Measurements from ENCODE around the gene PI4KB.
A peak's percentile ranks its signal among the peaks of the same experiment; 100 is the strongest.

Gene PI4KB

GRCh38 chr1:151287767-151288500, 39.3 kb downstream of the PI4KB start:
- TF ChIP-seq CTCF (IDR thresholded peaks at IDR 0.05; ENCODE audit: unreplicated experiment in 3 of 3), result no peak
- Mint-ChIP-seq H3K27ac (no peak overlapping the region), H3K4me1 (peaks cover 22% of the 10 kb centered on the region), H3K9me3 (no peaks in the 10 kb centered on the region), H3K36me3 (ENCODE audit: low read depth) (peaks cover 40% of the 10 kb centered on the region), H3K27me3 (ENCODE audit: low read depth) (no peaks in the 10 kb centered on the region), H3K4me3 (no peak overlapping the region)

DNA sequence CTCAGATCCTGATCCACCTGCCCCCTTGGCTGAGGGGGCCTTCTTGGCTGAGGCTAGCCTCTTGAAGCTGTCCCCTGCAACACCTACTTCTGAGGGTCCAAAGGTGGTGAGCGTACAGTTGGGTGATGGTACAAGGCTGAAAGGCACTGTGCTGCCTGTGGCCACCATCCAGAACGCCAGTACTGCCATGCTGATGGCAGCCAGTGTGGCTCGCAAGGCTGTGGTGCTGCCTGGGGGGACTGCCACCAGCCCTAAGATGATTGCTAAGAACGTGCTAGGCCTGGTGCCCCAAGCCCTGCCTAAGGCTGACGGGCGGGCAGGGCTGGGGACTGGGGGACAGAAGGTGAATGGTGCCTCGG, 39.9 kb downstream of the PI4KB start:
- Mint-ChIP-seq H3K4me3 (no peak overlapping the region), H3K27ac (no peak overlapping the region), H3K4me1 (peaks cover 17% of the 10 kb centered on the region), H3K27me3 (ENCODE audit: low read depth) (no peaks in the 10 kb centered on the region), H3K9me3 (no peaks in the 10 kb centered on the region), H3K36me3 (ENCODE audit: low read depth) (peaks cover 35% of the 10 kb centered on the region)
- no peak for TF ChIP-seq CTCF (IDR thresholded peaks at IDR 0.05; ENCODE audit: unreplicated experiment in 3 of 3)

DNA sequence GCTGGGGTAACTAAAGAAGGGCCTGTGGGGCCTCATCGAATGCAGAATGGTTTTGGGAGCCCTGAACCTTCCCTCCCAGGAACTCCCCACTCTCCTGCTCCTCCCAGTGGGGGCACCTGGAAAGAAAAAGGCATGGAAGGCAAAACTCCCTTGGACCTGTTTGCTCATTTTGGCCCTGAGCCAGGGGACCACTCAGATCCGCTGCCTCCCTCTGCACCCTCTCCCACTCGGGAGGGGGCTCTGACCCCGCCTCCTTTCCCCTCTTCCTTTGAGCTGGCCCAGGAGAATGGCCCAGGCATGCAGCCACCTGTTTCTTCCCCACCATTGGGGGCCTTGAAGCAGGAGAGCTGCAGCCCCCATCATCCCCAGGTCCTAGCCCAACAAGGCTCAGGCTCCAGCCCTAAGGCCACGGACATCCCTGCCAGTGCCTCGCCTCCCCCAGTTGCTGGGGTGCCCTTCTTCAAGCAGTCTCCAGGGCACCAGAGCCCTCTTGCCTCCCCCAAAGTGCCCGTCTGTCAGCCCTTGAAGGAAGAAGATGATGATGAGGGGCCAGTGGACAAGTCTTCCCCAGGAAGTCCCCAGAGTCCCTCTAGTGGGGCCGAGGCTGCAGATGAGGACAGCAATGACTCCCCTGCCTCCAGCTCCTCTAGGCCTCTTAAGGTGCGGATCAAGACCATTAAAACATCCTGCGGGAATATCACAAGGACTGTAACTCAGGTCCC, 40.4 kb downstream of the PI4KB start:
- Mint-ChIP-seq H3K36me3 (ENCODE audit: low read depth) (peaks cover 33% of the 10 kb centered on the region), H3K27me3 (ENCODE audit: low read depth) (no peaks in the 10 kb centered on the region), H3K27ac (no peak overlapping the region), H3K9me3 (no peaks in the 10 kb centered on the region), H3K4me1 (peaks cover 17% of the 10 kb centered on the region), H3K4me3 (peak overlapping the region in 1 of 3 experiments; percentile 26)
- TF ChIP-seq CTCF (IDR thresholded peaks at IDR 0.05; ENCODE audit: unreplicated experiment in 3 of 3), result no peak

DNA sequence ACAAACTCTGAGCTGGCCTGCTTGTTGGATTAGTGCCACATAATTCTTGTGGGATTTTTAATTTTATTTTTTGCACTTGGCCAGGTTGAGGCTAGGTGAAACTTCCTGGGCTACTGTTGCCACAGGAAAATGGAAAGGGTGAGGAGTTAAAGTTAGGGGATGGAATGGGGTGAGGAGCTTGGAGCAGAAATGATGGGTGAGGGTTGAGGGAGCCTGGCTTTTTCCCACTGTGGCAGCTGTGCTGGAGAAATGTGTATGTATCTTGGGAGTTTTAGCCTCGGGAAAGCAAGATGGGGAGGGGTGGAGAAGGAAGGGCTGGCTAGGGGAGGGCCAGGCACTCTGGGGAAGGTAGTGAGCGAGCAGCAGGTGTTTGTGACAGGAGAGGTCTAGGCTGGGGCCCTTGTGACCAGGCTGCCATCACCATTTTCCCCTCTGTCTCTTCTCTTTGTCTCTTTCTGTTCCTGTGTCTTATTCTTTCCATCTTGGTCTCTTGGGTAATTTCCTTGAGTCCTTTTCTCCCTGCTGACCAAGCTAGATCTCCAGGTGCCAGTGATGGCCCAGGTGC, 43.1 kb downstream of the PI4KB start:
- Mint-ChIP-seq H3K9me3 (no peaks in the 10 kb centered on the region), H3K27ac (peak overlapping the region; percentile 79 to 94 (median 85)), H3K27me3 (ENCODE audit: low read depth) (no peaks in the 10 kb centered on the region), H3K4me3 (peak overlapping the region; percentile 94 to 99 (median 96)), H3K36me3 (ENCODE audit: low read depth) (peaks cover 26% of the 10 kb centered on the region), H3K4me1 (peaks cover 17% of the 10 kb centered on the region)
- no peak for TF ChIP-seq CTCF (IDR thresholded peaks at IDR 0.05; ENCODE audit: unreplicated experiment in 3 of 3)

- no peaks in the 10 kb centered on the region for H3K27me3 Mint-ChIP-seq (ENCODE audit: low read depth)
- no peak for TF ChIP-seq CTCF (IDR thresholded peaks at IDR 0.05; ENCODE audit: unreplicated experiment in 3 of 3)
- peak overlapping the region; percentile 79 to 94 (median 85) for H3K27ac Mint-ChIP-seq
- peaks cover 17% of the 10 kb centered on the region for H3K36me3 Mint-ChIP-seq (ENCODE audit: low read depth)
- H3K9me3 Mint-ChIP-seq, result no peaks in the 10 kb centered on the region
- peak overlapping the region; percentile 94 to 99 (median 96) for H3K4me3 Mint-ChIP-seq
- H3K4me1 Mint-ChIP-seq, result peaks cover 17% of the 10 kb centered on the region
These were observed 44.1 kb downstream of the PI4KB start for GRCh38 chr1:151282883-151283725.
